ENCODE results near the gene BOD1L1.

DNA sequence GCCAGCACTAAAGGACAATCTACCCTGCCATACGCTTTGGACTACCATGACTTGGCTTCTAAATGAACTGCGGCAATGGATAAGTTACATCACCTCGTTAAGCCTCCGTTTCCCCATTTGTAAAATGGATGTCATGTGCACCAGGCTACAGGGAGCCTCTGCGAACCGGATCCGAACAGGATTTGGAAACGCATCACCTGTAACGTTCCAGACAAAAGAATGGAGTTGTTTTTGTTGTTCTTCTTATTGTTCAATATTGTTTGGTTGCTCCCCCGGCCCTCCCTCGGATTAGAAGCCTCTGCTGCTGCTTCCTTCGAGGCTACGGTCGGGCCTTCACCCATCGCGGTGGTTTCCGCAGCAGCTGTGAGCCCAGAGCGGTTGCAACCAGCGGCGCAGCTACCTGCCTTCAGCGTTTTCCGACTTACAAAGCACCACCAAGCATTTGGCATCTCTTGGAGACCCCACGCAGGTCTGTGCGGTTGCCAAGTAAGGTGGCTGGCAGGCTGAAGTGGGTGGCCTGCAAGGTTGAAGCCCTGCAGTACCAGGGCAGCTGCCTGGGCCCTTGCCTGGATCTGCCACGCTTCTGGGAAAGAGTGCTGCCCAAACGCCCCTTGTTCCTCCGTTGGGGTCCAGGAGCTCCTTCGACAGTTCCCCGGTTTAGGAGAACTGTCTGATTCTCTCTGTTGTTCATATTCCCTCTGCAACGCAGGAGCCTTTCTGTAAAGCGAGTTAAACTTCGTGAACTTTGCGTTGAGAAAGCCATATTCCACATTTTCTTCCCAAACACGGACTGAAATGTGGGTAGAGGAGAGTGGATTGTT, 90.3 kb downstream of the BOD1L1 start:
- no peak for TF ChIP-seq POLR2A (IDR thresholded peaks at IDR 0.05)
- TF ChIP-seq, protein P1, sequence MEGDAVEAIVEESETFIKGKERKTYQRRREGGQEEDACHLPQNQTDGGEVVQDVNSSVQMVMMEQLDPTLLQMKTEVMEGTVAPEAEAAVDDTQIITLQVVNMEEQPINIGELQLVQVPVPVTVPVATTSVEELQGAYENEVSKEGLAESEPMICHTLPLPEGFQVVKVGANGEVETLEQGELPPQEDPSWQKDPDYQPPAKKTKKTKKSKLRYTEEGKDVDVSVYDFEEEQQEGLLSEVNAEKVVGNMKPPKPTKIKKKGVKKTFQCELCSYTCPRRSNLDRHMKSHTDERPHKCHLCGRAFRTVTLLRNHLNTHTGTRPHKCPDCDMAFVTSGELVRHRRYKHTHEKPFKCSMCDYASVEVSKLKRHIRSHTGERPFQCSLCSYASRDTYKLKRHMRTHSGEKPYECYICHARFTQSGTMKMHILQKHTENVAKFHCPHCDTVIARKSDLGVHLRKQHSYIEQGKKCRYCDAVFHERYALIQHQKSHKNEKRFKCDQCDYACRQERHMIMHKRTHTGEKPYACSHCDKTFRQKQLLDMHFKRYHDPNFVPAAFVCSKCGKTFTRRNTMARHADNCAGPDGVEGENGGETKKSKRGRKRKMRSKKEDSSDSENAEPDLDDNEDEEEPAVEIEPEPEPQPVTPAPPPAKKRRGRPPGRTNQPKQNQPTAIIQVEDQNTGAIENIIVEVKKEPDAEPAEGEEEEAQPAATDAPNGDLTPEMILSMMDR (IDR thresholded peaks at IDR 0.05): no peak

All from Peyer's patch (tissue), 4 donors.